ENCODE measurements around the gene MMP14. TPM values are rescaled to one million over a fixed set of nuclear protein-coding genes. Genes with fewer than 3 reads are reported as not detected.

Gene MMP14
- total RNA-seq, 1 donor from 2014 or later, result 149 TPM

- Histone ChIP-seq H3K4me1 (no peaks in the 10 kb centered on the region), H3K9me3 (no peaks in the 10 kb centered on the region), H3K4me3 (no peak overlapping the region), H3K27me3 (no peaks in the 10 kb centered on the region), H3K27ac (no peak overlapping the region), H3K36me3 (no peaks in the 10 kb centered on the region)
- DNase-seq (no peak), ATAC-seq (no peak)
- no peak for TF ChIP-seq CTCF (IDR thresholded peaks at IDR 0.05)
- intact Hi-C loops (cut with DNase I), result no loop called here
Observed at GRCh38 chr14:22794551-22794951, 41.8 kb upstream of the MMP14 start.

GRCh38 chr14:22796087-22796707, 40.2 kb upstream of the MMP14 start:
- no peaks in the 10 kb centered on the region for H3K36me3 ChIP-seq
- TF ChIP-seq CTCF (IDR thresholded peaks at IDR 0.05), result no peak
- DNase-seq (no peak), ATAC-seq (no peak)
- H3K27ac ChIP-seq, result no peak overlapping the region
- H3K4me1 ChIP-seq, result no peaks in the 10 kb centered on the region
- H3K27me3 ChIP-seq, result no peaks in the 10 kb centered on the region
- intact Hi-C loops (cut with DNase I), result no loop called here
- H3K9me3 ChIP-seq, result no peaks in the 10 kb centered on the region
- no peak overlapping the region for H3K4me3 ChIP-seq

DNA sequence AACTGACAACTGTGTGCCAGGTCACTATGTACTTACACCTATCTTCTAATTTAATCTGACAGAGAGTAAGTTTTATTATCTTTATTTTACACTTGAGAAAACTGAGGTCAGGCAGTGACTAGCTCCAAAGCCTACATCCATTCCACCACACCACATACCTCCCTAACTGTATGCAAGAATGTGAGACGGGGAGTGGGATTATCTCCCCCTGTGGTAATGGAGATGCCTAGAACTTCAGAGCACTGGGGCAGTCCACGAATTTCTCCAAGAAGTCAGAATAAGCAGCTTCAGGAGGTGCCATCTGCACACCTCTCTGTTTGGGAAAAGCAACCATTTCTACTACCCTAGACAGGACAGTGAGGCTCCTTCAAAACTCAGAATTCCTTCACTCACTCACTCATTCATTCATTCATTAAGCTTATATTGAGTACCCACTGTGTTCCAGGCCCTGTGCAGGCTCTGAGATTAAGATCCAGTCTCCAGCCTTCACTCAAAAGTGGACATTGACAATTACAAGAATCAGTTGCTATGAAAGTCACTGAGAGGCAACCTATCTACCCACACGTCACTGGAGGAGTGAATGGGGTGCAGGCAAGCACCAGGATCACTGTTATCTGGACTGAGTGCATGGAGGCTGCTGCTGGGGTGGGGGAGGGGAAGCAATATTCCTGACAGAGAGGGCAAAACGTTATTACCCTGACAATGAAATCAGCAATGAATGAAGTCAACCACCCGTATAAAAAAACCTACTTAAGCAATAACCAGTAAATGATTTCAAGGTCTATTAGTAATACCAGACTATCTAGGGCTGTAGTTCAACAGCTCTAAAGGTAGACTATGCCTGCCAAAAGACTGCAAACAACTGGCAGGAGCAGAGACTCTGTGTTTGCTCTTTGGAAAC, 39.1 kb upstream of the MMP14 start:
- no peak for TF ChIP-seq CTCF (IDR thresholded peaks at IDR 0.05)
- no peak overlapping the region for H3K4me3 ChIP-seq
- no peaks in the 10 kb centered on the region for H3K36me3 ChIP-seq
- ATAC-seq (no peak), DNase-seq (no peak)
- H3K9me3 ChIP-seq, result no peaks in the 10 kb centered on the region
- H3K27me3 ChIP-seq, result no peaks in the 10 kb centered on the region
- intact Hi-C loops (cut with DNase I), result no loop called here
- H3K4me1 ChIP-seq, result no peaks in the 10 kb centered on the region
- H3K27ac ChIP-seq, result no peak overlapping the region

- ATAC-seq (peak; percentile 71), DNase-seq (no peak)
- Histone ChIP-seq H3K27ac (no peak overlapping the region), H3K4me3 (no peak overlapping the region), H3K4me1 (no peaks in the 10 kb centered on the region), H3K9me3 (no peaks in the 10 kb centered on the region), H3K27me3 (no peaks in the 10 kb centered on the region), H3K36me3 (no peaks in the 10 kb centered on the region)
- no peak for TF ChIP-seq CTCF (IDR thresholded peaks at IDR 0.05)
- intact Hi-C loops (cut with DNase I), result no loop called here
Observed at GRCh38 chr14:22798528-22798927, 37.9 kb upstream of the MMP14 start.

DNA sequence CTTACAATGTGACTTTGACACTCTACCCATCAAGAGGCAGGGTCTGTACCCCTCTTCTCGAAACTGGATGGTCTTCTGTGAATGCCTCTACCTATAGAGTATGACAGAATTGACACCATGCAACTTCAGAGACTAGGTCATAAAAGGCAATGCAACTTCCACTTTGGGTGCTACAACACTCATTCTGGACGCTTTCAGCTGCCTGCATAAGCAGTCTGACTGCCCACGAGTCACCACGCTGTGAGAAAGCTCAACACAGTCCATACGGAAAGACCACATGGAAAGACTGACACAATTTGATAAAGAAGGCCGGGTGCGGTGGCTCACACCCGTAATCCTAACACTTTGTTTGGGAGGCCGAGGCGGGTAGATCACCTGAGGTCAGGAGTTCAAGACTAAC, 36.0 kb upstream of the MMP14 start:
- Histone ChIP-seq H3K36me3 (no peaks in the 10 kb centered on the region), H3K4me3 (no peak overlapping the region), H3K27me3 (no peaks in the 10 kb centered on the region), H3K9me3 (no peaks in the 10 kb centered on the region), H3K27ac (no peak overlapping the region), H3K4me1 (no peaks in the 10 kb centered on the region)
- no peak for TF ChIP-seq CTCF (IDR thresholded peaks at IDR 0.05)
- peak; percentile 65 for ATAC-seq
- no peak for DNase-seq
- intact Hi-C loops (cut with DNase I), result no loop called here
